ENCODE measurements around the gene COX20.

DNA sequence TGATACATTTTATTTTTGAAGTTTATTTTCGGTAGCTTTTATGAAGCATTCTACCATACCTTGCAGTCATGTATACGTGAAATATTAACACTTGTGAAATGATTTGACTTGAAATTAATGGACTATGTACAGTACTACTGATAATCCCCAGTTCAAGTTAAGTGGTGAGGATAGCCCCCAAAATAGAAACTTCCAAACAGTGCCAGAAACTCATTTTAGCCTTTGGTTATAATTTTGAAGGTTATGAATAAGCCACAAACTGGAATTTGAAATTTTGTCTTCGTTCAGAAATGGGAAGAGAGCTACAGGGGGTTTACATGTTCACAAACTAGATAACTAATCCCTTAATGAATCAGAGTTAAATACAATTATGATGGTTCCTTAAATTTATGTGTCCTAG is 30.4 kb downstream of the COX20 start:
- TF ChIP-seq, protein P1, sequence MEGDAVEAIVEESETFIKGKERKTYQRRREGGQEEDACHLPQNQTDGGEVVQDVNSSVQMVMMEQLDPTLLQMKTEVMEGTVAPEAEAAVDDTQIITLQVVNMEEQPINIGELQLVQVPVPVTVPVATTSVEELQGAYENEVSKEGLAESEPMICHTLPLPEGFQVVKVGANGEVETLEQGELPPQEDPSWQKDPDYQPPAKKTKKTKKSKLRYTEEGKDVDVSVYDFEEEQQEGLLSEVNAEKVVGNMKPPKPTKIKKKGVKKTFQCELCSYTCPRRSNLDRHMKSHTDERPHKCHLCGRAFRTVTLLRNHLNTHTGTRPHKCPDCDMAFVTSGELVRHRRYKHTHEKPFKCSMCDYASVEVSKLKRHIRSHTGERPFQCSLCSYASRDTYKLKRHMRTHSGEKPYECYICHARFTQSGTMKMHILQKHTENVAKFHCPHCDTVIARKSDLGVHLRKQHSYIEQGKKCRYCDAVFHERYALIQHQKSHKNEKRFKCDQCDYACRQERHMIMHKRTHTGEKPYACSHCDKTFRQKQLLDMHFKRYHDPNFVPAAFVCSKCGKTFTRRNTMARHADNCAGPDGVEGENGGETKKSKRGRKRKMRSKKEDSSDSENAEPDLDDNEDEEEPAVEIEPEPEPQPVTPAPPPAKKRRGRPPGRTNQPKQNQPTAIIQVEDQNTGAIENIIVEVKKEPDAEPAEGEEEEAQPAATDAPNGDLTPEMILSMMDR (IDR thresholded peaks at IDR 0.05; ENCODE audit: insufficient read depth, low read length, poor library complexity, severe bottlenecking), result no peak
- no peak for TF ChIP-seq EZH2phosphoT487 (conservative IDR thresholded peaks at IDR 0.05; ENCODE audit: low read length)

All from SU-DHL-6 (cell line).